GM19452 (cell line): Measurements from ENCODE around the gene TMEM205.
"Not testable (repeated sequence)": the region's sequence is repeated elsewhere in the genome, so short reads cannot be mapped to it uniquely, and the experiment has no call there.

Experiments used
- ATAC-seq: cut with Tn5 transposase; IDR thresholded peaks from one replicate; pipeline ENCODE4 v1.9.1; 2021; ENCODE audit not compliant: unreplicated experiment

Gene TMEM205

GRCh38 chr19:11346104-11346940 is at the start of gene TMEM205, which contains the start of gene CCDC159:
TSS of gene TMEM205 (minus strand) at chr19:11346268. CDS start at chr19:11345619, 649 bp downstream.
TSS of gene CCDC159 (plus strand) at chr19:11346519. CDS start at chr19:11346607, 88 bp downstream.
- peak; percentile 87 for ATAC-seq

GRCh38 chr19:11390933-11391680 is 45.0 kb upstream of the TMEM205 start:
- no peak for ATAC-seq

GRCh38 chr19:11390359-11390758 is 44.3 kb upstream of the TMEM205 start:
- no peak for ATAC-seq

- ATAC-seq: no peak
Observed at GRCh38 chr19:11387162-11388034, 41.3 kb upstream of the TMEM205 start.

DNA sequence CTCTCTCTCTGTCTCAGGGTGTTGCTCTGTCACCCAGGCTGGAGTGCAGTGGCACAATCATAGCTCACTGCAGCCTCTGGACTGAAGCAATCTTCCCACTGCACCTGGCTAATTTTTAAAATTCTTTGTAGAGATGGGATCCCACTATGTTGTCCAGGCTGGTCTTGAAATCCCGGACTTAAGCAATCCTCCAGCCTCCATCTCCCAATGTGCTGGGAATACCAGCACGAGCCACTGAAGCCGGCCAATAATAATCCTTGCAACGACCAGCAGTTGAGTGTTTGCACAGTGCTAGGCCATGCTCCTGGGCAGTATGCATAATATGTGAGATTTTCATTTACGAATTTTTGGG is 38.7 kb upstream of the TMEM205 start:
- ATAC-seq: no peak

DNA sequence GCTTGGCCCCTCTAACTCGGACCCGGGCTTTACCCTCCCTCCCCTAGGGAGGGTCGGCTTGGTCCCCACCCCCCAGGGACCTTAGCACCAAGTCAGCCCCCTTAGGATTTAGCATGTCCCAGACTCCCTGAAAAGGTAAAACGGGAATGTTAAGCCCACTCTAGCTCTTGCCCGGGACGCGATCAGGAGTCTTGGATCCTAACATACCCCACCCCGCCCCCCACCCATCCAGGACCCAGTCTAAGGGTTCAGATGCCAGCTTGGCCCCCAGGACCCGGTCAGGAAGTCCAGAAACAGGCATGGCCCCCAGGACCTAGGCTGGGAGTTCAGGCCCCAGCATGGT is 37.6 kb upstream of the TMEM205 start:
- ATAC-seq: no peak

- ATAC-seq: no peak
Observed at GRCh38 chr19:11382898-11383705, 37.0 kb upstream of the TMEM205 start.

DNA sequence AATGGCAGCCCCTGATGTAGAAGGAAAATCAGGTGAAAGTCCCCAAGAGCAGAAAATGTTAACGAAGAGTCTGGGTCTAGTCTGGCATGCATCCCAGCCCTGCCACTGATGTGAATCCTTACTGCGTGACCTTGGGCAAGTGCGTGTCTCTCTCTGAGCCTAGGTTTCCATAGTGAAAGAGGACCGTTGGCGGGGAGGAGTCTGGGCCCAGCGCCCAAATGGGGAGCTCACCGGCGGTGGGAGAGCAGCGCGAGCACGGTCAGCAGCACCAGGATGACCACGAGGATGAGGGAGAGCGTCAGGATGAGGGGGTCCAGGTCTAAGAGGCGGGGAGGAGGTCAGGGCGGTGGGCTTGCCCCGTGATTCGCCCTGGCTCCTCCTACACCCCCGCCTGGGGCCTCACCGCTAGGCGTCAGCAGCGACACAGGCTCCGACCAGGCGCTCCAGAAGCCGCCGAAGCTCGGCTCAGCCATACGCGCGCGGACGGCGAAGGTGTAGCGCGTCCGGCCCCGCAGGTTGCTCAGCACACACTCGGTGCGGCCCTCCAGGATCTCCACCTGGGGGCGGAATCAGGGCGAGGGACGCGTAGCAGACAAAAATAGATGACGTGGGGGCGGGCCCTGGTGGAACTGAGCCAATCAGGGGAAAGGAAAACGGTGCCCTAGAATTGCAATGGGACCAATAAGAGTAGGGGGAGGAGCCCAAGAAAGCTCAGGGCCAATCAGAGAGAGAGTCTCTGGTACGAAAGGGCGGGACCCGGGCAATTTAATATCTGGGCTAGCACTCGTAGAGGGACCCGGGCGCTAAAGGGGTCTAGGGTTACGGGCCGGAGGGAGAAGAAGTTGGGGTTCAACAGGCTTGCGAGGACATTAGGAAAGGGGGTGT is 34.8 kb upstream of the TMEM205 start:
- peak; percentile 76 for ATAC-seq

- no peak for ATAC-seq
Observed at GRCh38 chr19:11379857-11380350, 33.8 kb upstream of the TMEM205 start.

DNA sequence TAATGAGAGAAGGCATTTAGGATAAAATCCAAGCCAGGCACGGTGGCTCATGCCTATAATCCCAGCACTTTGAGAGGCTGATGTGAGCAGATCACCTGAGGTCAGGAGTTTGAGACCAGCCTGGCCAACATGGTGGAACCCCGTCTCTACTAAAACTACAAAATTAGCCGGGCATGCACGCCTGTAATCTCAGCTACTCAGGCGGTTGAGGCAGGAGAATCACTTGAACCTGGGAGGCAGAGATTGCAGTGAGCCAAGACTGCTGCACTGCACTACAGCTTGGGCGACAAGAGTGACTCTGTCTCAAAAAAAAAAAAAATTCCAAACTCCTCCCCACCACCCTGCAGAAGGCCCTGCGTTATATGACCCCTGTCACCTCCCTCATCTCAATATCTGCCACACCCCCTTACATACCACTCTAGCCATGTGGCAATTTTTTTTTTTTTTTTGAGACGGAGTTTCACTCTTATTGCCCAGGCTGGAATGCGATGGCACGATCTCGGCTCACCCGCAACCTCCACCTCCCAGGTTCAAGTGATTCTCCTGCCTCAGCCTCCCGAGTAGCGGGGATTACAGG is 33.3 kb upstream of the TMEM205 start:
- ATAC-seq: not testable (repeated sequence)

GRCh38 chr19:11378319-11379189 is 32.5 kb upstream of the TMEM205 start:
- ATAC-seq: no peak

GRCh38 chr19:11377756-11378155 is 31.7 kb upstream of the TMEM205 start:
- ATAC-seq: no peak

GRCh38 chr19:11377237-11377636 is 31.2 kb upstream of the TMEM205 start:
- no peak for ATAC-seq

DNA sequence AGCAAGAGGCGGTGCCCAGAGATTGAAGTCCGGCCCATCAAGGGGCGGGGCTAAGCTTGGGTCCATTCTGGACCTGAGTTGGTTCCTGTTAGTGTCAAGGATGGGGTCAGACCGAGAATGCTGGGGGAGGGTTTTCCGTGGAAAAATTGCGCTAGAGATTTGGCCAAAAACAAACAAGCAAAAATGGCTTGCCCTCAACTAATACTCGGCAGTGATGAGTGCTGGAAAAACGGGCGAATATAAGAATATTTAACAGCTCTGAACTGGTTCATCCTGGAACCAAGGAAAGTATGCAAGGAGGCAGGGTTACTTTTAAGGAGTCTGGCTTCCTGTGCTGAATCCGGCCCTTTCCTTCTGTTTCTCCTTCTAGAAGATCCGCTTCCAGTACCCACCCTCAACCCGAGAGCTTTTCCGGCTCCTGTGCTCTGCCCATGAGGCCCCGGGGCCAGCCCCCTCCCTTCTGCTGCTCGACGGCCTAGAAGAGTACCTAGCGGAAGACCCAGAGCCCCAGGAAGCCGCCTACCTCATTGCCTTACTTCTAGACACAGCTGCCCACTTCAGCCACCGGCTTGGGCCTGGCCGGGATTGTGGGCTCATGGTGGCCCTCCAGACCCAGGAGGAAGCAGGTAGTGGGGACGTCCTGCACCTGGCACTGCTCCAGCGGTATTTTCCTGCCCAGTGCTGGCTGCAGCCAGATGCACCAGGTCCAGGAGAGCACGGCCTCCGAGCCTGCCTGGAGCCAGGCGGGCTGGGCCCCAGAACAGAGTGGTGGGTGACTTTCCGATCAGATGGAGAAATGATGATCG is 29.3 kb upstream of the TMEM205 start:
- no peak for ATAC-seq

DNA sequence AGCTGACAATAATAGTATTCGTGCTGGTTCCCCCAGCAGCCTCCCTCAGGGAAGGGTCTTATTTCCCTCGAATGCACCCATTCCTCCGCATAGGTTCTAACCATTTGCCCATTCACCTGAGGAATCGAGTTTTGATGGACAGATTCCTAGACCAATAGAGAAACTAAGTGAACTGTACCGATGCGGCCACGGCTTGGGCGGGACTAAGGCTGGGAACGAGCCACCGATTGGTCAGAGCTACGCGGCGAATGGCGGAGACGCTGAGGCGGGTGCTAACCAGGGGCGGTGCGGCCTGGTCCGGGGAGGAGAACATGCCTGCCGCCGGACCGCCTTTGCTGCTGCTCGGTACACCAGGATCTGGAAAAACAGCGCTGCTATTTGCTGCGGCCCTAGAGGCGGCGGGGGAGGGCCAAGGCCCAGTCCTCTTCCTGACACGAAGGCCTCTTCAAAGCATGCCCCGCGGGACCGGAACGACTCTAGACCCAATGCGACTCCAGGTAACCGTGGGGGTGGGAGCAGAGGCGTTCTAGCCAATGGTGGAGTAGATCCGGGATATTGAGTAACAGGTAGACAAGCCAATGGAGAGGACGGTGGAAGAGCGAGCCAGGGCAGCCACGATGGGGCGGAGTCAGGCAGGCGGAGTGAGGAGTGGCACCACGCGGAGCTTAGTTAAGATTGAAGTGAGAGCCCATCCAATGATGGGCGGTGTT is 28.5 kb upstream of the TMEM205 start, which contains the start of gene SWSAP1:
SWSAP1 (plus strand) TSS at position 234 of the 710 bp plus-strand sequence; CDS start at position 249, 15 bp downstream.
- ATAC-seq: peak; percentile 83

- ATAC-seq: no peak
Observed at GRCh38 chr19:11373885-11374432, 27.9 kb upstream of the TMEM205 start.
